ENCODE results near the gene PHC3. TPM values are rescaled to one million over a fixed set of nuclear protein-coding genes. Genes with fewer than 3 reads are reported as not detected.

Gene PHC3
- total and polyA plus RNA-seq, 2 of the 13 experiments (the other 11 are each of a cell fraction or from before 2014, with no cell fraction given), result 24.1 to 49.0 TPM

GRCh38 chr3:170180908-170181885 lies at the start of gene PHC3 (continued):
- TF ChIP-seq ZNF232 (CRISPR knock-in tag; IDR thresholded peaks at IDR 0.05; ENCODE audit: borderline replicate concordance) (no peak), ZNF572 (CRISPR knock-in tag; IDR thresholded peaks at IDR 0.05) (no peak), MXD4 (CRISPR knock-in tag; IDR thresholded peaks at IDR 0.05) (no peak), ZNF605 (CRISPR knock-in tag; IDR thresholded peaks at IDR 0.05) (peak; percentile 53; the same call in 1 of the 2 replicates), ARNT (IDR thresholded peaks at IDR 0.05) (no peak), ZSCAN20 (CRISPR knock-in tag; IDR thresholded peaks at IDR 0.05; ENCODE audit: borderline replicate concordance) (no peak), GLMP (CRISPR knock-in tag; IDR thresholded peaks at IDR 0.05; ENCODE audit: borderline replicate concordance) (no peak), ZNF382 (CRISPR knock-in tag; IDR thresholded peaks at IDR 0.05; ENCODE audit: borderline replicate concordance) (no peak), ZC3H13 (CRISPR knock-in tag; IDR thresholded peaks at IDR 0.05) (no peak), ZNF772 (CRISPR knock-in tag; IDR thresholded peaks at IDR 0.05) (peak; percentile 67; the same call in 1 of the 2 replicates), FIP1L1 (IDR thresholded peaks at IDR 0.05; ENCODE audit: borderline replicate concordance, insufficient read depth, low read depth, low read length) (no peak), FOXK2 (IDR thresholded peaks at IDR 0.05) (no peak), NFE2L2 (IDR thresholded peaks at IDR 0.05; ENCODE audit: low read length) (no peak)
- TF ChIP-seq, protein P1, sequence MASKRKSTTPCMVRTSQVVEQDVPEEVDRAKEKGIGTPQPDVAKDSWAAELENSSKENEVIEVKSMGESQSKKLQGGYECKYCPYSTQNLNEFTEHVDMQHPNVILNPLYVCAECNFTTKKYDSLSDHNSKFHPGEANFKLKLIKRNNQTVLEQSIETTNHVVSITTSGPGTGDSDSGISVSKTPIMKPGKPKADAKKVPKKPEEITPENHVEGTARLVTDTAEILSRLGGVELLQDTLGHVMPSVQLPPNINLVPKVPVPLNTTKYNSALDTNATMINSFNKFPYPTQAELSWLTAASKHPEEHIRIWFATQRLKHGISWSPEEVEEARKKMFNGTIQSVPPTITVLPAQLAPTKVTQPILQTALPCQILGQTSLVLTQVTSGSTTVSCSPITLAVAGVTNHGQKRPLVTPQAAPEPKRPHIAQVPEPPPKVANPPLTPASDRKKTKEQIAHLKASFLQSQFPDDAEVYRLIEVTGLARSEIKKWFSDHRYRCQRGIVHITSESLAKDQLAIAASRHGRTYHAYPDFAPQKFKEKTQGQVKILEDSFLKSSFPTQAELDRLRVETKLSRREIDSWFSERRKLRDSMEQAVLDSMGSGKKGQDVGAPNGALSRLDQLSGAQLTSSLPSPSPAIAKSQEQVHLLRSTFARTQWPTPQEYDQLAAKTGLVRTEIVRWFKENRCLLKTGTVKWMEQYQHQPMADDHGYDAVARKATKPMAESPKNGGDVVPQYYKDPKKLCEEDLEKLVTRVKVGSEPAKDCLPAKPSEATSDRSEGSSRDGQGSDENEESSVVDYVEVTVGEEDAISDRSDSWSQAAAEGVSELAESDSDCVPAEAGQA (IDR thresholded peaks at IDR 0.05; ENCODE audit: low read depth), result peak; percentile 85
- TF ChIP-seq, protein P1 (CRISPR knock-in tag; IDR thresholded peaks at IDR 0.05; ENCODE audit: borderline replicate concordance), result no peak
- TF ChIP-seq, protein P2, sequence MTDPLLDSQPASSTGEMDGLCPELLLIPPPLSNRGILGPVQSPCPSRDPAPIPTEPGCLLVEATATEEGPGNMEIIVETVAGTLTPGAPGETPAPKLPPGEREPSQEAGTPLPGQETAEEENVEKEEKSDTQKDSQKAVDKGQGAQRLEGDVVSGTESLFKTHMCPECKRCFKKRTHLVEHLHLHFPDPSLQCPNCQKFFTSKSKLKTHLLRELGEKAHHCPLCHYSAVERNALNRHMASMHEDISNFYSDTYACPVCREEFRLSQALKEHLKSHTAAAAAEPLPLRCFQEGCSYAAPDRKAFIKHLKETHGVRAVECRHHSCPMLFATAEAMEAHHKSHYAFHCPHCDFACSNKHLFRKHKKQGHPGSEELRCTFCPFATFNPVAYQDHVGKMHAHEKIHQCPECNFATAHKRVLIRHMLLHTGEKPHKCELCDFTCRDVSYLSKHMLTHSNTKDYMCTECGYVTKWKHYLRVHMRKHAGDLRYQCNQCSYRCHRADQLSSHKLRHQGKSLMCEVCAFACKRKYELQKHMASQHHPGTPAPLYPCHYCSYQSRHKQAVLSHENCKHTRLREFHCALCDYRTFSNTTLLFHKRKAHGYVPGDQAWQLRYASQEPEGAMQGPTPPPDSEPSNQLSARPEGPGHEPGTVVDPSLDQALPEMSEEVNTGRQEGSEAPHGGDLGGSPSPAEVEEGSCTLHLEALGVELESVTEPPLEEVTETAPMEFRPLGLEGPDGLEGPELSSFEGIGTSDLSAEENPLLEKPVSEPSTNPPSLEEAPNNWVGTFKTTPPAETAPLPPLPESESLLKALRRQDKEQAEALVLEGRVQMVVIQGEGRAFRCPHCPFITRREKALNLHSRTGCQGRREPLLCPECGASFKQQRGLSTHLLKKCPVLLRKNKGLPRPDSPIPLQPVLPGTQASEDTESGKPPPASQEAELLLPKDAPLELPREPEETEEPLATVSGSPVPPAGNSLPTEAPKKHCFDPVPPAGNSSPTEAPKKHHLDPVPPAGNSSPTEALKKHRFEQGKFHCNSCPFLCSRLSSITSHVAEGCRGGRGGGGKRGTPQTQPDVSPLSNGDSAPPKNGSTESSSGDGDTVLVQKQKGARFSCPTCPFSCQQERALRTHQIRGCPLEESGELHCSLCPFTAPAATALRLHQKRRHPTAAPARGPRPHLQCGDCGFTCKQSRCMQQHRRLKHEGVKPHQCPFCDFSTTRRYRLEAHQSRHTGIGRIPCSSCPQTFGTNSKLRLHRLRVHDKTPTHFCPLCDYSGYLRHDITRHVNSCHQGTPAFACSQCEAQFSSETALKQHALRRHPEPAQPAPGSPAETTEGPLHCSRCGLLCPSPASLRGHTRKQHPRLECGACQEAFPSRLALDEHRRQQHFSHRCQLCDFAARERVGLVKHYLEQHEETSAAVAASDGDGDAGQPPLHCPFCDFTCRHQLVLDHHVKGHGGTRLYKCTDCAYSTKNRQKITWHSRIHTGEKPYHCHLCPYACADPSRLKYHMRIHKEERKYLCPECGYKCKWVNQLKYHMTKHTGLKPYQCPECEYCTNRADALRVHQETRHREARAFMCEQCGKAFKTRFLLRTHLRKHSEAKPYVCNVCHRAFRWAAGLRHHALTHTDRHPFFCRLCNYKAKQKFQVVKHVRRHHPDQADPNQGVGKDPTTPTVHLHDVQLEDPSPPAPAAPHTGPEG (CRISPR knock-in tag; IDR thresholded peaks at IDR 0.05), result no peak
